ENCODE data around the gene ADGRD1. TPM values are rescaled to one million over a fixed set of nuclear protein-coding genes. Genes with fewer than 3 reads are reported as not detected.

The ADGRD1 gene
- polyA plus RNA-seq, 1 of the 3 experiments (the other 2 are of a cell fraction): not detected

- TF ChIP-seq SMC3 (IDR thresholded peaks at IDR 0.05; ENCODE audit: low read depth, low read length) (no peak; the same call in 1 of the 2 replicates), CHD2 (IDR thresholded peaks at IDR 0.05; ENCODE audit: low read length, partially characterized antibody) (peak; percentile 10), MAX (IDR thresholded peaks at IDR 0.05; ENCODE audit: low read depth) (no peak), IRF3 (IDR thresholded peaks at IDR 0.05; ENCODE audit: low read depth, low read length) (no peak), TCF12 (IDR thresholded peaks at IDR 0.05) (no peak), TAF1 (IDR thresholded peaks at IDR 0.05; ENCODE audit: borderline replicate concordance, low read depth, low read length) (no peak), FOSL2 (IDR thresholded peaks at IDR 0.05; ENCODE audit: borderline replicate concordance, low read depth) (no peak), JUND (IDR thresholded peaks at IDR 0.05) (no peak)
Measured at GRCh38 chr12:130961921-130962451, 8.3 kb downstream of the ADGRD1 start (continued).

GRCh38 chr12:130965214-130965613, 11.5 kb downstream of the ADGRD1 start:
- no peaks in the 10 kb centered on the region for H3F3A ChIP-seq (replicated peaks; ENCODE audit: insufficient read depth)
- no peak overlapping the region for H3K4me2 ChIP-seq
- no peak overlapping the region for H2AFZ ChIP-seq (ENCODE audit: low read depth)
- WGBS (ENCODE audit: low lambda C conversion rate): 22% methylated on average over 6 of the region's 6 CpGs
- ChIA-PET CTCF (no interaction called here), POLR2A (no interaction called here)
- H3K9ac ChIP-seq: no peak overlapping the region
- no peaks in the 10 kb centered on the region for H3K9me2 ChIP-seq
- H3K36me3 ChIP-seq (replicated peaks in 1 of 2; ENCODE audit: control insufficient read depth in 1 of 2, insufficient read depth in 2 of 2, low read length in 1 of 2): no peaks in the 10 kb centered on the region
- no peaks in the 10 kb centered on the region for H3K9me3 ChIP-seq
- peaks cover 0 to 11% of the 10 kb centered on the region in 2 experiments; a peak in 2 of 4 replicates for H3K4me1 ChIP-seq (ENCODE audit: control insufficient read depth in 1 of 2, insufficient read depth in 2 of 2, low read depth in 1 of 2, low read length in 1 of 2)
- no peaks in the 10 kb centered on the region for H4K20me1 ChIP-seq (ENCODE audit: insufficient read depth)
- DNase-seq: no peak
- no peaks in the 10 kb centered on the region for H3K79me2 ChIP-seq (ENCODE audit: insufficient read depth)
- H3K4me3 ChIP-seq (ENCODE audit: low read depth in 2 of 2, low read length in 1 of 2): no peak overlapping the region
- TF ChIP-seq RFX5 (IDR thresholded peaks at IDR 0.05; ENCODE audit: low read length) (no peak), PBX3 (IDR thresholded peaks at IDR 0.05) (no peak), EP300 (IDR thresholded peaks at IDR 0.05; ENCODE audit: borderline replicate concordance in 1 of 2, low read depth in 1 of 2, low read length in 1 of 2) (no peak), TAF1 (IDR thresholded peaks at IDR 0.05; ENCODE audit: borderline replicate concordance, low read depth, low read length) (no peak), CTCF (IDR thresholded peaks at IDR 0.05) (no peak), MAX (IDR thresholded peaks at IDR 0.05; ENCODE audit: low read depth) (no peak)
- no peaks in the 10 kb centered on the region for H3K27me3 ChIP-seq (ENCODE audit: insufficient read depth)
- no peak overlapping the region for H3K27ac ChIP-seq (ENCODE audit: low read depth in 2 of 2, low read length in 1 of 2)

All from SK-N-SH (cell line).